ENCODE measurements around the gene ASB12.

Gene ASB12

DNA sequence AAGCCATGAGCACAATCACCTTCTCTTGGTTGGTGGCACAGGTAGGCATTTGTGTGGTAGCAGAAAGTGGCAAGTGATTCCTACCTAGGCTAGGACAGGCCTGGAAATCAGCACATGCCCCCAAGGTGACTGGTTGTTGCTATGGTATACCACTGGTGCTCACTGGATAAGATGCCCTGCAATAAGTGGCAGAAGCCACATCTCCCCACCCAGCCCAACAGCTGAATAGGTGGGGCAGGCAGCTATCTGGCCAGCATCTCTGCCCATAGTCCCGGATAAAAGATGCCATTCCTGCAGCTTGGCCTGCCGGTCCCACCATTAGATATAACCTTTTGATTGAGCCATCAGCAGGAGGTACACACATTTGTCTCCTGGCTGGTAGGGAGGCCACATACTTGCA is 46.0 kb downstream of the ASB12 start:
- TF ChIP-seq, protein P1, sequence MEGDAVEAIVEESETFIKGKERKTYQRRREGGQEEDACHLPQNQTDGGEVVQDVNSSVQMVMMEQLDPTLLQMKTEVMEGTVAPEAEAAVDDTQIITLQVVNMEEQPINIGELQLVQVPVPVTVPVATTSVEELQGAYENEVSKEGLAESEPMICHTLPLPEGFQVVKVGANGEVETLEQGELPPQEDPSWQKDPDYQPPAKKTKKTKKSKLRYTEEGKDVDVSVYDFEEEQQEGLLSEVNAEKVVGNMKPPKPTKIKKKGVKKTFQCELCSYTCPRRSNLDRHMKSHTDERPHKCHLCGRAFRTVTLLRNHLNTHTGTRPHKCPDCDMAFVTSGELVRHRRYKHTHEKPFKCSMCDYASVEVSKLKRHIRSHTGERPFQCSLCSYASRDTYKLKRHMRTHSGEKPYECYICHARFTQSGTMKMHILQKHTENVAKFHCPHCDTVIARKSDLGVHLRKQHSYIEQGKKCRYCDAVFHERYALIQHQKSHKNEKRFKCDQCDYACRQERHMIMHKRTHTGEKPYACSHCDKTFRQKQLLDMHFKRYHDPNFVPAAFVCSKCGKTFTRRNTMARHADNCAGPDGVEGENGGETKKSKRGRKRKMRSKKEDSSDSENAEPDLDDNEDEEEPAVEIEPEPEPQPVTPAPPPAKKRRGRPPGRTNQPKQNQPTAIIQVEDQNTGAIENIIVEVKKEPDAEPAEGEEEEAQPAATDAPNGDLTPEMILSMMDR (IDR thresholded peaks at IDR 0.05; ENCODE audit: low read depth, low read length), result no peak
- DNase-seq (ENCODE audit: extremely low read depth, low read depth), result no peak

DNA sequence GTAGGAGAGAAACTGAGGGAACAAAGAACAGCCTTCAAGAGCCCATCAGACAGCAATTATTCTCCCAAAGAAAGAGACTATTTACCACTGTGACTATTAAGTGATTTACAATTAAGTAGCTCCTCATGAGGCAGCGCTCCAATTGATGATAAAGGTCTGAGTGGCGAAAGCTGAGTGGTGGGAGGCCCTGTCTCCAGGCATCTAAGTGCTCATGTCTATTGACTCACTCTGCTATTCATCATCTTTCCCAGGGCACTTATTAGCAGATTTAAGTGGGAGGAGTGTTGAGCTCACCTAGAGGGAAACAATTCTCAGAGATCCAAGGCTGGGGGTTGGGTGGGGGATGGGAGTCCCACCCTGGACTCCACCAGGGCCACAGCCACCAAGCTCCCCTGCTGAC is 48.2 kb downstream of the ASB12 start:
- no peak for DNase-seq (ENCODE audit: extremely low read depth, low read depth)
- TF ChIP-seq, protein P1 (IDR thresholded peaks at IDR 0.05; ENCODE audit: low read depth, low read length), result no peak

DNA sequence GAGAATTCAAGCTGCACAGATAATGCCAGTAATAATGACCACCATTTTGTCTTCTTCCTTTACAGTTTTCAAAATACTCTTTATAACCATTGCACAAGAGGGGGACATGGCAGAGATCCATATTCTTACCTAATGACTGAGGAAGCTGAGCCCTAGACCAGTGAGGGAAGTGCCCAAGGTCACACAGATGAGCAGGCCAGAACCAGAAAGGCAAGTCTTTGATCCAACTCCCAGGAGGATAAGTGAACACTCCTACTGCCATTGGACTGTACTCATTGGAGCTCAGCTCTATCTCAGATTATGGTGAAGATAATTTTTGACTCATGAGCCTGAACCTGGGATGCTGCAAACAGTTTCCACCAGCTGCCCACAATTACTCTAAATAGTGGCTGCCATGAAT is 53.5 kb downstream of the ASB12 start:
- TF ChIP-seq, protein P1 (IDR thresholded peaks at IDR 0.05; ENCODE audit: low read depth, low read length), result no peak
- no peak for DNase-seq (ENCODE audit: extremely low read depth, low read depth)
